K562 (cell line): ENCODE data around the gene DIS3L. TPM values are rescaled to one million over a fixed set of nuclear protein-coding genes. Genes with fewer than 3 reads are reported as not detected.

ENCODE experiments used
- CBX5 ChIP-seq: IDR thresholded peaks from 2 replicates; pipeline ENCODE4 v1.6.1; 2014; ENCODE audit warnings: low read depth, borderline replicate concordance
- L3MBTL2 ChIP-seq: fragments of 450-650 bp; IDR thresholded peaks from 2 replicates; pipeline ENCODE4 v1.6.1; 2016; ENCODE audit warnings: mild to moderate bottlenecking, moderate library complexity
- RHOXF2B ChIP-seq: fragments of 250-450 bp; sonication (Bioruptor Pico); conservative IDR thresholded peaks from 2 replicates; pipeline ENCODE4 v1.5.1; 2021
- SMAD4 ChIP-seq: fragments of 250-450 bp; sonication (Bioruptor Pico); conservative IDR thresholded peaks from 2 replicates; pipeline ENCODE4 v1.8.0; 2021; ENCODE audit warnings: inconsistent platforms, mild to moderate bottlenecking, moderate library complexity
- SMARCA5 ChIP-seq: fragments of 450-650 bp; IDR thresholded peaks from 2 replicates; pipeline ENCODE4 v1.6.1; 2016
- TFAM ChIP-seq: fragments of 250-450 bp; sonication (Bioruptor Pico); conservative IDR thresholded peaks from 2 replicates; pipeline ENCODE4 v1.5.0; 2021; ENCODE audit warnings: mild to moderate bottlenecking, moderate library complexity
- THRAP3 ChIP-seq: fragments of 450-650 bp; IDR thresholded peaks from 2 replicates; pipeline ENCODE4 v1.6.1; 2016; ENCODE audit warnings: mild to moderate bottlenecking, inconsistent platforms, borderline replicate concordance
- ZNF174 ChIP-seq: fragments of 250-450 bp; sonication (Bioruptor Pico); IDR thresholded peaks from 2 replicates; pipeline ENCODE4 v1.4.0; 2020; ENCODE audit warnings: mild to moderate bottlenecking
- ZNF282 ChIP-seq: sonication (generic); formaldehyde crosslinking; IDR thresholded peaks from 2 replicates; pipeline ENCODE4 v1.8.1; 2023; ENCODE audit warnings: missing genetic modification reagents
- ZNF57 ChIP-seq: fragments of 450-650 bp; formaldehyde crosslinking; IDR thresholded peaks from 2 replicates; pipeline ENCODE4 v1.4.0; 2020; ENCODE audit warnings: mild to moderate bottlenecking, moderate library complexity
- ZNF584 ChIP-seq: fragments of 200-800 bp; sonication (Bioruptor generic); IDR thresholded peaks from 2 replicates; pipeline ENCODE4 v1.6.1; 2016; ENCODE audit warnings: low read depth, mild to moderate bottlenecking, missing genetic modification characterization, missing compliant biosample characterization
- polyA plus RNA-seq, 8 experiments: library from polyadenylated mRNA; depleted of rRNA in 4 of 8; stranded (reverse) in 5 of 8; unstranded in 3 of 8; fragments of >200 nt; fragmentation: Nextera tagmentation in 2 of 8; fragmentation: Illumina TruSeq in 1 of 8; extraction: Ambion mirVana in 2 of 8; extraction: Trizol in 1 of 8; gene quantifications; 2 replicates each; pipeline versions ENCODE4 v1.2.1 to v1.2.3, GENCODE V29; 2011 to 2014; ENCODE audit warnings: inconsistent platforms in 1 of 8, missing spikeins in 1 of 8
- total RNA-seq, 7 experiments: library from RNA; depleted of rRNA in 6 of 7; stranded (reverse); fragments of >200 nt in 6 of 7; fragmentation: Illumina TruSeq in 2 of 7; extraction: Trizol in 2 of 7; gene quantifications; 2 replicates each; pipeline versions ENCODE4 v1.2.1 to v1.2.3, GENCODE V29; 2011 to 2021; ENCODE audit warnings: low replicate concordance in 1 of 7
- TF ChIP-seq, protein P1 (sequence below): fragments of 450-650 bp; formaldehyde crosslinking; IDR thresholded peaks from 2 replicates; pipeline ENCODE4 v1.4.0; 2022; ENCODE audit warnings: missing genetic modification characterization
- TF ChIP-seq, protein P2 (sequence below): fragments of 450-650 bp; formaldehyde crosslinking; IDR thresholded peaks from 2 replicates; pipeline ENCODE4 v1.4.0; 2022; ENCODE audit warnings: mild to moderate bottlenecking, moderate library complexity
- TF ChIP-seq, protein P3 (sequence below), 2 experiments: fragments of 450-650 bp in 1 of 2; IDR thresholded peaks; 2 replicates each; pipeline ENCODE4 v1.6.1; 2011 to 2017; ENCODE audit warnings: low read depth in 2 of 2, antibody characterized with exemption in 1 of 2, borderline replicate concordance in 1 of 2, low read length in 1 of 2, mild to moderate bottlenecking in 1 of 2, mixed read lengths in 1 of 2; ENCODE audit not compliant: control insufficient read depth in 1 of 2
- TF ChIP-seq, protein P4 (sequence below): fragments of 450-650 bp; IDR thresholded peaks from 2 replicates; pipeline ENCODE4 v1.7.1; 2018; ENCODE audit warnings: mild to moderate bottlenecking, low read depth; ENCODE audit not compliant: partially characterized antibody
- TF ChIP-seq, protein P5 (sequence below), 2 experiments: IDR thresholded peaks in 1 of 2; conservative IDR thresholded peaks in 1 of 2; 2 replicates each; pipeline ENCODE4 v1.6.1; 2016; ENCODE audit warnings: low read depth in 2 of 2, mild to moderate bottlenecking in 1 of 2, missing compliant biosample characterization in 1 of 2, missing genetic modification characterization in 1 of 2, moderate library complexity in 1 of 2

DIS3L gene
- total and polyA plus RNA-seq, 9 of the 15 experiments (the other 6 are each of a cell fraction or from before 2014, with no cell fraction given): 5.9 to 34.6 (median 16.9) TPM

DNA sequence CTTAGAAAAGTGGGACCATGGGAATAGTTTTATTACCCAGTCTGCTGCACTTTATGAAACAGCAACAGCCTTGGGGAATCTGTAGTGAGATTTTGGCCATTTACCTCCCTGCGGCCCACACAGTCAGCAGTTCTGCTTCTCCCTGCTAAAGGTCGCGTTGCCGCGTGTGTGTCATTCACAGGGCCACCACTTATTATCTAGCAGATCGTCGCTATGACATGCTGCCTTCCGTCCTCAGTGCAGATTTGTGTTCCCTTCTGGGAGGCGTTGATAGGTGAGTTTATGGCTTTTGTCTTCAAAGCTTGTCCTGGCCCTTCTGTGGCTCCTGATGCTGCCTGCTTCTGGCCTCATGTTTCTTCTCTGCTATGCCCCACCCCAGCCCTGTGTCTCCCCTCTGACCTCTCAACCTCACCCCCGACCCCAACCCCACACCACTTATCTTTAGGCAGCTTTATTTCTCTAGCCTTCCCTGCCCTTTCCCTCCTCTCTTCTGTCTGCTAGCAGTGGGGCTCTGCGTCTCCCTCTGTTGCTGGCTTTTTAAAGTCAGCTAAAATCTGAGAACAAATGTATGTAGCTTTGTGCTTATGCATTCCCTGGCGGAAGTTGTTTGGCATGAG is 30.1 kb downstream of the DIS3L start (continued):
- TF ChIP-seq, protein P1, sequence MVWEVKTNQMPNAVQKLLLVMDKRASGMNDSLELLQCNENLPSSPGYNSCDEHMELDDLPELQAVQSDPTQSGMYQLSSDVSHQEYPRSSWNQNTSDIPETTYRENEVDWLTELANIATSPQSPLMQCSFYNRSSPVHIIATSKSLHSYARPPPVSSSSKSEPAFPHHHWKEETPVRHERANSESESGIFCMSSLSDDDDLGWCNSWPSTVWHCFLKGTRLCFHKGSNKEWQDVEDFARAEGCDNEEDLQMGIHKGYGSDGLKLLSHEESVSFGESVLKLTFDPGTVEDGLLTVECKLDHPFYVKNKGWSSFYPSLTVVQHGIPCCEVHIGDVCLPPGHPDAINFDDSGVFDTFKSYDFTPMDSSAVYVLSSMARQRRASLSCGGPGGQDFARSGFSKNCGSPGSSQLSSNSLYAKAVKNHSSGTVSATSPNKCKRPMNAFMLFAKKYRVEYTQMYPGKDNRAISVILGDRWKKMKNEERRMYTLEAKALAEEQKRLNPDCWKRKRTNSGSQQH: no peak
- TF ChIP-seq, protein P2, sequence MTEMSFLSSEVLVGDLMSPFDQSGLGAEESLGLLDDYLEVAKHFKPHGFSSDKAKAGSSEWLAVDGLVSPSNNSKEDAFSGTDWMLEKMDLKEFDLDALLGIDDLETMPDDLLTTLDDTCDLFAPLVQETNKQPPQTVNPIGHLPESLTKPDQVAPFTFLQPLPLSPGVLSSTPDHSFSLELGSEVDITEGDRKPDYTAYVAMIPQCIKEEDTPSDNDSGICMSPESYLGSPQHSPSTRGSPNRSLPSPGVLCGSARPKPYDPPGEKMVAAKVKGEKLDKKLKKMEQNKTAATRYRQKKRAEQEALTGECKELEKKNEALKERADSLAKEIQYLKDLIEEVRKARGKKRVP (CRISPR knock-in tag): no peak
- TF ChIP-seq TFAM (CRISPR knock-in tag) (no peak), ZNF57 (CRISPR knock-in tag) (no peak), THRAP3 (no peak), ZNF584 (CRISPR knock-in tag) (no peak), SMAD4 (CRISPR knock-in tag) (0 out of 2 replicates have a peak, but pooled peaks have one; percentile 24), SMARCA5 (peak; percentile 22; the same call in 1 of the 2 replicates), ZNF282 (CRISPR knock-in tag) (no peak), ZNF174 (CRISPR knock-in tag) (no peak), RHOXF2B (no peak), L3MBTL2 (peak; percentile 66; the same call in 1 of the 2 replicates), CBX5 (no peak)
- TF ChIP-seq, protein P3, sequence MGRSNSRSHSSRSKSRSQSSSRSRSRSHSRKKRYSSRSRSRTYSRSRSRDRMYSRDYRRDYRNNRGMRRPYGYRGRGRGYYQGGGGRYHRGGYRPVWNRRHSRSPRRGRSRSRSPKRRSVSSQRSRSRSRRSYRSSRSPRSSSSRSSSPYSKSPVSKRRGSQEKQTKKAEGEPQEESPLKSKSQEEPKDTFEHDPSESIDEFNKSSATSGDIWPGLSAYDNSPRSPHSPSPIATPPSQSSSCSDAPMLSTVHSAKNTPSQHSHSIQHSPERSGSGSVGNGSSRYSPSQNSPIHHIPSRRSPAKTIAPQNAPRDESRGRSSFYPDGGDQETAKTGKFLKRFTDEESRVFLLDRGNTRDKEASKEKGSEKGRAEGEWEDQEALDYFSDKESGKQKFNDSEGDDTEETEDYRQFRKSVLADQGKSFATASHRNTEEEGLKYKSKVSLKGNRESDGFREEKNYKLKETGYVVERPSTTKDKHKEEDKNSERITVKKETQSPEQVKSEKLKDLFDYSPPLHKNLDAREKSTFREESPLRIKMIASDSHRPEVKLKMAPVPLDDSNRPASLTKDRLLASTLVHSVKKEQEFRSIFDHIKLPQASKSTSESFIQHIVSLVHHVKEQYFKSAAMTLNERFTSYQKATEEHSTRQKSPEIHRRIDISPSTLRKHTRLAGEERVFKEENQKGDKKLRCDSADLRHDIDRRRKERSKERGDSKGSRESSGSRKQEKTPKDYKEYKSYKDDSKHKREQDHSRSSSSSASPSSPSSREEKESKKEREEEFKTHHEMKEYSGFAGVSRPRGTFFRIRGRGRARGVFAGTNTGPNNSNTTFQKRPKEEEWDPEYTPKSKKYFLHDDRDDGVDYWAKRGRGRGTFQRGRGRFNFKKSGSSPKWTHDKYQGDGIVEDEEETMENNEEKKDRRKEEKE (IDR thresholded peaks at IDR 0.05; ENCODE audit: borderline replicate concordance in 1 of 2, control insufficient read depth in 1 of 2, low read depth in 2 of 2, low read length in 1 of 2): no peak
- TF ChIP-seq, protein P4, sequence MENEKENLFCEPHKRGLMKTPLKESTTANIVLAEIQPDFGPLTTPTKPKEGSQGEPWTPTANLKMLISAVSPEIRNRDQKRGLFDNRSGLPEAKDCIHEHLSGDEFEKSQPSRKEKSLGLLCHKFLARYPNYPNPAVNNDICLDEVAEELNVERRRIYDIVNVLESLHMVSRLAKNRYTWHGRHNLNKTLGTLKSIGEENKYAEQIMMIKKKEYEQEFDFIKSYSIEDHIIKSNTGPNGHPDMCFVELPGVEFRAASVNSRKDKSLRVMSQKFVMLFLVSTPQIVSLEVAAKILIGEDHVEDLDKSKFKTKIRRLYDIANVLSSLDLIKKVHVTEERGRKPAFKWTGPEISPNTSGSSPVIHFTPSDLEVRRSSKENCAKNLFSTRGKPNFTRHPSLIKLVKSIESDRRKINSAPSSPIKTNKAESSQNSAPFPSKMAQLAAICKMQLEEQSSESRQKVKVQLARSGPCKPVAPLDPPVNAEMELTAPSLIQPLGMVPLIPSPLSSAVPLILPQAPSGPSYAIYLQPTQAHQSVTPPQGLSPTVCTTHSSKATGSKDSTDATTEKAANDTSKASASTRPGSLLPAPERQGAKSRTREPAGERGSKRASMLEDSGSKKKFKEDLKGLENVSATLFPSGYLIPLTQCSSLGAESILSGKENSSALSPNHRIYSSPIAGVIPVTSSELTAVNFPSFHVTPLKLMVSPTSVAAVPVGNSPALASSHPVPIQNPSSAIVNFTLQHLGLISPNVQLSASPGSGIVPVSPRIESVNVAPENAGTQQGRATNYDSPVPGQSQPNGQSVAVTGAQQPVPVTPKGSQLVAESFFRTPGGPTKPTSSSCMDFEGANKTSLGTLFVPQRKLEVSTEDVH: no peak
- TF ChIP-seq, protein P5, sequence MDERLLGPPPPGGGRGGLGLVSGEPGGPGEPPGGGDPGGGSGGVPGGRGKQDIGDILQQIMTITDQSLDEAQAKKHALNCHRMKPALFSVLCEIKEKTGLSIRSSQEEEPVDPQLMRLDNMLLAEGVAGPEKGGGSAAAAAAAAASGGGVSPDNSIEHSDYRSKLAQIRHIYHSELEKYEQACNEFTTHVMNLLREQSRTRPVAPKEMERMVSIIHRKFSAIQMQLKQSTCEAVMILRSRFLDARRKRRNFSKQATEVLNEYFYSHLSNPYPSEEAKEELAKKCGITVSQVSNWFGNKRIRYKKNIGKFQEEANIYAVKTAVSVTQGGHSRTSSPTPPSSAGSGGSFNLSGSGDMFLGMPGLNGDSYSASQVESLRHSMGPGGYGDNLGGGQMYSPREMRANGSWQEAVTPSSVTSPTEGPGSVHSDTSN (CRISPR knock-in tag; IDR thresholded peaks at IDR 0.05; ENCODE audit: low read depth): no peak
- TF ChIP-seq, protein P5 (tag; conservative IDR thresholded peaks at IDR 0.05; ENCODE audit: low read depth): peak; percentile 93
